GM13977 (cell line): Measurements from ENCODE around the gene TGFBR3L.
"Not testable (repeated sequence)": the region's sequence is repeated elsewhere in the genome, so short reads cannot be mapped to it uniquely, and the experiment has no call there.

Experiments
- DNase-seq: peaks from one replicate; pipeline ENCODE4 v3.0.0; 2012; ENCODE audit warnings: low spot score
- CTCF ChIP-seq: IDR thresholded peaks from 2 replicates; pipeline ENCODE4 v1.5.1; 2012; ENCODE audit warnings: mild to moderate bottlenecking, control low read depth; ENCODE audit not compliant: insufficient read depth; ENCODE audit errors: extremely low read depth, missing control alignments
- in situ Hi-C: fragments of 300-500 bp; cut with MboI; formaldehyde crosslinking; loops from one replicate; pipeline ENCODE4 v1.12.0; 2022; ENCODE audit warnings: low sequenced_read_pairs, low pct_unique_long_range_greater_than_20kb, mixed read lengths, inconsistent platforms; ENCODE audit not compliant: unreplicated experiment

The TGFBR3L gene

DNA sequence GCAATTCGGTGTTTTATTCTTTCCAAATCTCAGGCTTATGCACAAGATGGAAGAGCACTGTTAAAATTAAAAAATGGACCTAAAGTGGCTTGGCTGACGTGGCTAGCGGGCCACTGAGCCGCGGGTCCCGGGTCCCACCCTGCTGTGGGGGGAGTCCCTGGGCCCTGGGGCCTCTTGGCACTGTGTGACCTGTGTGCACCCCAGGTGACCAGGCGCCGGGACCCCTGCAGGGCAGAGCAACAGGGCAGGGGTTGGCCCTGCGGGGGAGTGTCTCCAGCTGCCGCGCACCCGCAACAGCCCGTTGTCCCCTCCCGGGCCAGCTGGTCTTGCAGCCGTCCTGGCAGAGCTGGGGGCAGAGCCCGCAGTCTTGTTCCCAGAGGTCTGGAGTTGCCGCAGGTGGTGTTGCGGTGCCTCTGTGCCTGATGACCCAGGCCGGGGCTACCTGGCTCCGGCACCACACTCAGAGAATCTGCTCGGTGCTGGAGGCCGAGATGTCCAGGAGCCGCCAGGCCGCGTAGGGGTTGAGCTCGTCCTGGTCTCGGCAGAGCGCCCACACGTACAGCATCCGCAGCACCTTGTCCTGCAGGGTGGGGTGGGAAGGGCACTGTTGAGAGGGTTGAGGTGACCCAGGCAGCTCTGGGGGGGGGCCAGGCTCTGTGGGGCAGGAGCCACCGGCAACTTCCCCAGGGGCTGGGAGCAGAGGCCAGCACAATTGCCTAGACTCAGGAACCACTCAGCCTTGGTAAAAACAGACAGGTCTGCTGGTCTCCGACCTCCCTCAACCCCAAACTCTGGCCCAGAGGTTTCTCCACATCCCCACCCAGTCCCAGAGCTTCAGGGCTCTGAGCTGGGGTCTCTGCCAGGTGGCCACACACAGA is 12.3 kb downstream of the TGFBR3L start:
- no peak for DNase-seq
- in situ Hi-C loops = no loop called here
- TF ChIP-seq CTCF = no peak

DNA sequence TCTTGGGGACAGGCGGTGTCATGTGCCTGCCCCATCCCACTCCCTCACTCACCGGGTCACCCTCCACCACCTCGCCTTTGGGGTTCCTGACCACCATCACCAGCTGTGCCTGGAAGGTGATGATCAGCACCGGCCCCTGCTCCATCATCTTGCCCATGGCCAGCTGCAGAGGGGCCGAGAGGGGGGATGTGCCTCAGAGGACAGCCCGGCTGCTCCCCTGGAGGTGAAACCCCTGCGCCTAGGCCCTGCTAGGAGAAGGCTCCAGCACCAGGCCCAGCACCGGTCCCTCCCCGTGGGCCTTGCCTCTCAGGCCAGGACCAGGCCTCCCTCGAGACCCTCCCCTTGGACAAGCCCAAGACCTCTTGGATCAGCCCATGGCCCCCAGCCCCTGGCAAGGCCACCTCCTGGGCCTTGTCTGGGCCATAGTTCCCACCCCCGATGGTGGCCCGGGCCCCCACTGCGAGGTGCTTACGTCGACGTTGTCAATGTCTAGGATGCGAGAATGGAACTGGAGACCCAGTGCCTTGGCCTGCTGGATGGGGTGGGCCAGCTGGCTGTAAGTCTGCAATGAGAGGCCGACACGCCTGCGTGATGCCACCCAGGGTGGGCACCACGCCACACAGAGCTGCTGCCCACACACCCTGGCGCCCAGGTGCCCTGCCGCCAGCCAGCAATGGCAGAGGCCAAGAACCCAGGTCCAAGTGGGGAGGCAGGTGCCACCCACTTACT is 13.1 kb downstream of the TGFBR3L start:
- no peak for TF ChIP-seq CTCF
- in situ Hi-C loops = no loop called here
- DNase-seq = no peak

DNA sequence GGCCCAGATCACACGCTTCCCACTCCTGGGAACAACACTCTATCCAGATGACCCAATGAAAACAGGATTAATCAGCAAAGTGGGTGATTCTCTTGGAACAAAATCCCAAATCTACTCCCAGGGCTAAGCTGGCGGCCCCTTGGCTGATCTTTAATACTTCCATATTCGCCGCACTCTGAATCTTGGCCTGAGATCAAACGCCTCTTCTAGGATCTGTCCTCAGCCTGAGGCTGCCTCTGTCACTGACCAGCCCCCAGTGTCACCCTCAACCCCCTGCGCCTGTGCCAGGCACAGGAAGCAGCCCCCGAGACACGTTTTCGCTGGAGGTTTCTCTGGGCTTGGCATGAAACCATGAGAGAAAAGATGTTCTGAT is 13.7 kb downstream of the TGFBR3L start:
- no peak for DNase-seq
- in situ Hi-C loops = no loop called here
- no peak for TF ChIP-seq CTCF

DNA sequence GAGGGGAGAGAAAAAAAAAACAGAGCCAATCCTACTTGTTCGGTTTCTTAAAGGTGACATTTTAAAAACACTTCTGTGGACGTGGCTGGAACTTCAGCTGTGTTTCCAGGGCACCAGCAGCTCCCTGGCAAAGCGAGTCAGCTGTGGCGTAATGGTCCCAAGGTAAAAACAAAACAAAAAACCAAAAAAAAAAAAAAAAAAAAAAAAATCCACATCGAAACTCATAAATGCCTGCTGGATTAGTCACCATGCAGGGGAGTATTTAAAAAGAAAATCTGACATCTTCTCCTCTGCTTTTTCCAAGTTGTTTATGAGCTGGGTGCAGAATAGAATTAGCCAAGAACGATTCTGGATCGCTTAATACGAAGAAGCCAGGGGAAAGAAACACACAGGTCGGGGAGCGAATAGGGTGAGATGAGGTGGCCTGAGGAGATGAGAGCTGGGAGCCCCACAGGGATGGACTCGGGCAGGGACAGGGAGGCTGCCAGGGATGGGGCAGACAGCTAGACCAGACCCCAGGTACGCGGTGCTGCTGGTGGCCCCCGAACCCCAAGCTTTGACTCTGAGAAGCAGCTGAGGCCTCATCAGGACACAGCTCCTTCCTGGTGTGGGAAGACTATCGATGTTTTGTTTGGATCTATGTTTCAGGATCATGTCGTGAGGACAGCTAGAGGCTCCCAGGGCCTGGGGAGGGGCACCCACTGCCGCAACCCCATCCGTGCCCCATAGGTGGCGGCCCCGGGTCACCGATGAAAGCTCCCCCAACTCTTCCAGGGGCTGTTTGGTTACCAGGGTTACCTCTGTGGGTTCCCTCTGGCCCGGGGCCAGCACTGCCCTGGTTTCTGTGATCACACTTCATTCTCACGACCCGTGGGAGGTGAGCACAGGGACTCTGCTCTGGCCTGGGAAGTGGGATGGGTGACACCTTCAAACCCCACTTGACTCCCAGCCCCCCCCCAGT is 14.4 kb downstream of the TGFBR3L start:
- TF ChIP-seq CTCF = peak; percentile 59
- in situ Hi-C loops = no loop called here
- DNase-seq = peak; percentile 78

DNA sequence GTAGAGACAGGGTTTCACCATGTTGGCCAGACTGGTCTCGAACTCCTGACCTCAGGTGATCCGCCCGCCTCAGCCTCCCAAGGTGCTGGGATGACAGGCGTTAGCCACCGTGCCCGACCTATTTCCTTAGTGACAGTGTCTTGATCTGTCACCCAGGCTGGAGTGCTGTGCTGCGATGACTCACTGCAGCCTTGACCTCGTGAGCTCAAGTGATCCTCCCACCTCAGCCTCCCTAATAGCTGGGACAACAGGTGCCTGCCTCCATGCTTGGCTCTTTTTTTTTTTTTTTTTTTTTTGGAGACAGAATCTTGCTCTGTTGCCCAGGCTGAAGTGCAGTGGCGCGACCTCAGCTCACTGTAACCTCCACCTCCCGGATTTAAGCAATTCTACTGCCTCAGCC is 15.4 kb downstream of the TGFBR3L start:
- in situ Hi-C loops, DNase-seq: not testable (repeated sequence)

- no peak for TF ChIP-seq CTCF
- no peak for DNase-seq
- in situ Hi-C loops = no loop called here
Observed at GRCh38 chr19:7930765-7931164, 16.1 kb downstream of the TGFBR3L start.
